Trophoblast cell (in vitro differentiated cells and primary cell): Measurements from ENCODE around the gene PRSS37.

Experiments
- DNase-seq, 2 donors: peaks; one replicate each; pipeline ENCODE4 v3.0.0-alpha.2; 2016
- H2AFZ ChIP-seq: 2 replicates; pipeline ENCODE4 v1.6.1; 2013; ENCODE audit warnings: low read length, moderate library complexity, mild to moderate bottlenecking; ENCODE audit not compliant: insufficient read depth, poor library complexity
- H2AK5ac ChIP-seq: 2 replicates; pipeline ENCODE4 v1.6.1; 2013; ENCODE audit warnings: mild to moderate bottlenecking, low read length
- H2BK120ac ChIP-seq: 2 replicates; pipeline ENCODE4 v1.6.1; 2013; ENCODE audit warnings: low read length, mild to moderate bottlenecking, moderate library complexity; ENCODE audit not compliant: insufficient read depth, poor library complexity
- H2BK12ac ChIP-seq: 2 replicates; pipeline ENCODE4 v1.6.1; 2013; ENCODE audit warnings: mild to moderate bottlenecking, low read length, moderate library complexity
- H2BK5ac ChIP-seq: 2 replicates; pipeline ENCODE4 v1.6.1; 2013; ENCODE audit warnings: low read length, low read depth, moderate library complexity, mild to moderate bottlenecking; ENCODE audit not compliant: poor library complexity
- H3K14ac ChIP-seq: 2 replicates; pipeline ENCODE4 v1.6.1; 2013; ENCODE audit warnings: mild to moderate bottlenecking, low read length
- H3K18ac ChIP-seq: 2 replicates; pipeline ENCODE4 v1.6.1; 2013; ENCODE audit warnings: mild to moderate bottlenecking, low read length
- H3K23ac ChIP-seq: 2 replicates; pipeline ENCODE4 v1.6.1; 2013; ENCODE audit warnings: low read length
- H3K27ac ChIP-seq: 2 replicates; pipeline ENCODE4 v1.5.1; 2013; ENCODE audit warnings: low read depth, mild to moderate bottlenecking, inconsistent platforms, low read length, moderate library complexity
- H3K27me3 ChIP-seq: 2 replicates; pipeline ENCODE4 v1.6.1; 2013; ENCODE audit warnings: inconsistent platforms, mild to moderate bottlenecking, low read length, moderate library complexity; ENCODE audit not compliant: insufficient read depth
- H3K36me3 ChIP-seq, 2 experiments: 1 replicate in 1 of 2; 2 replicates in 1 of 2; pipeline ENCODE4 v1.6.1; 2013; ENCODE audit warnings: low read length in 2 of 2, mild to moderate bottlenecking in 2 of 2, moderate library complexity in 1 of 2; ENCODE audit not compliant: insufficient read depth in 2 of 2, control insufficient read depth in 1 of 2
- H3K4ac ChIP-seq: 2 replicates; pipeline ENCODE4 v1.6.1; 2013; ENCODE audit warnings: low read depth, mild to moderate bottlenecking, low read length, moderate library complexity
- H3K4me1 ChIP-seq, 2 experiments: 1 replicate in 1 of 2; 2 replicates in 1 of 2; pipeline ENCODE4 v1.6.1; 2013; ENCODE audit warnings: low read length in 2 of 2, mild to moderate bottlenecking in 2 of 2, moderate library complexity in 1 of 2; ENCODE audit not compliant: insufficient read depth in 2 of 2, control insufficient read depth in 1 of 2
- H3K4me2 ChIP-seq: 2 replicates; pipeline ENCODE4 v1.6.1; 2013; ENCODE audit warnings: inconsistent platforms, mild to moderate bottlenecking, low read length, moderate library complexity
- H3K4me3 ChIP-seq: 2 replicates; pipeline ENCODE4 v1.5.1; 2013; ENCODE audit warnings: mild to moderate bottlenecking, low read depth, low read length, inconsistent platforms
- H3K79me1 ChIP-seq: one replicate; pipeline ENCODE4 v1.6.1; 2013; ENCODE audit warnings: low read length
- H3K79me2 ChIP-seq: 2 replicates; pipeline ENCODE4 v1.6.1; 2013; ENCODE audit warnings: low read length, mild to moderate bottlenecking; ENCODE audit not compliant: control insufficient read depth, insufficient read depth, poor library complexity
- H3K9ac ChIP-seq: 2 replicates; pipeline ENCODE4 v1.6.1; 2013; ENCODE audit warnings: mild to moderate bottlenecking, low read length
- H3K9me3 ChIP-seq: 2 replicates; pipeline ENCODE4 v1.6.1; 2013; ENCODE audit warnings: low read depth, mild to moderate bottlenecking, control low read depth, inconsistent platforms, low read length; ENCODE audit not compliant: insufficient read depth
- H4K12ac ChIP-seq: 2 replicates; pipeline ENCODE4 v1.6.1; 2013; ENCODE audit warnings: low read depth, mild to moderate bottlenecking, low read length, moderate library complexity
- H4K8ac ChIP-seq: 2 replicates; pipeline ENCODE4 v1.6.1; 2013; ENCODE audit warnings: low read depth, mild to moderate bottlenecking, low read length, moderate library complexity
- H4K91ac ChIP-seq: one replicate; pipeline ENCODE4 v1.6.1; 2013; ENCODE audit warnings: low read depth, mild to moderate bottlenecking, low read length, moderate library complexity
- WGBS: extraction: QIAGEN DNeasy Blood & Tissue Kit; methylation state at CpG from one replicate; pipeline ENCODE4 v1.1.7; 2013; ENCODE audit warnings: missing lambda C conversion rate; ENCODE audit not compliant: insufficient read length, insufficient coverage; ENCODE audit errors: extremely low coverage; 5-methylcytosine and 5-hydroxymethylcytosine counted together

Gene PRSS37

DNA sequence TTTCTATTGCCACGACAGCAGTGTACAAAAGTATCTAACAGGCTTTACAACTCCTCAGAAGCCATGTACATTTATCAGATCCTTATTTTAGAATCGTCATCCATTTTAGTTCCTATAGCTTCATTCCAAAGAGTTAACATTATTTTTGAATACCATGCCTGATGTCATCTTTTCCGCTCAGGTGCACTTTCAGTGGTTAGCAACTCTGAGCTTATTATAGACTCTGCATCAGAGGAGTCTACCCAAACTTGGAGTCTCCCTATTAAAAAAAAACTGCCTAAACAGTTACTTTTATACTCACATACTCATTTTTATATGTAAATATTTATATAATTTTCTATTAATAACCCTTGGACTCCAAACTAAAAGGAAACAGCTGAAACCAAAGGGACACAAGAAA is 31.6 kb upstream of the PRSS37 start:
- Histone ChIP-seq H3K18ac (no peak overlapping the region), H4K8ac (no peak overlapping the region), H4K91ac (no peak overlapping the region), H3K9me3 (peaks cover 5% of the 10 kb centered on the region), H3K4me1 (no peaks in the 10 kb centered on the region), H3K4me2 (no peak overlapping the region), H2AFZ (no peak overlapping the region), H3K27me3 (no peaks in the 10 kb centered on the region), H2BK5ac (no peak overlapping the region), H3K27ac (no peak overlapping the region), H2BK120ac (no peak overlapping the region), H3K23ac (no peak overlapping the region), H3K4me3 (no peak overlapping the region), H3K79me2 (no peaks in the 10 kb centered on the region), H3K4ac (no peak overlapping the region), H3K36me3 (no peaks in the 10 kb centered on the region), H3K9ac (no peak overlapping the region), H3K14ac (no peak overlapping the region), H3K79me1 (no peaks in the 10 kb centered on the region), H4K12ac (no peak overlapping the region), H2AK5ac (no peak overlapping the region), H2BK12ac (no peak overlapping the region)
- WGBS = no CpG with 5 or more reads among the region's 3 CpGs
- DNase-seq = no peak

- Histone ChIP-seq H3K79me2 (no peaks in the 10 kb centered on the region), H2AK5ac (no peak overlapping the region), H3K4ac (no peak overlapping the region), H3K23ac (no peak overlapping the region), H3K27me3 (no peaks in the 10 kb centered on the region), H3K79me1 (no peaks in the 10 kb centered on the region), H4K12ac (no peak overlapping the region), H3K27ac (no peak overlapping the region), H3K14ac (no peak overlapping the region), H3K36me3 (no peaks in the 10 kb centered on the region), H2BK5ac (no peak overlapping the region), H2AFZ (no peak overlapping the region), H2BK12ac (no peak overlapping the region), H3K4me1 (no peaks in the 10 kb centered on the region), H4K8ac (no peak overlapping the region), H3K18ac (no peak overlapping the region), H3K9me3 (no peaks in the 10 kb centered on the region), H3K9ac (no peak overlapping the region), H2BK120ac (no peak overlapping the region), H3K4me2 (no peak overlapping the region), H4K91ac (no peak overlapping the region), H3K4me3 (no peak overlapping the region)
- DNase-seq = no peak
- WGBS = no CpG with 5 or more reads among the region's 2 CpGs
Observed at GRCh38 chr7:141866974-141867373, 25.7 kb upstream of the PRSS37 start.

GRCh38 chr7:141864765-141865447 is 23.6 kb upstream of the PRSS37 start:
- no peaks in the 10 kb centered on the region for H3K9me3 ChIP-seq
- no CpG with 5 or more reads among the region's 2 CpGs for WGBS
- no peak overlapping the region for H3K27ac ChIP-seq
- H4K12ac ChIP-seq = no peak overlapping the region
- H3K36me3 ChIP-seq = no peaks in the 10 kb centered on the region
- no peak overlapping the region for H4K8ac ChIP-seq
- no peak overlapping the region for H4K91ac ChIP-seq
- no peak overlapping the region for H3K4me3 ChIP-seq
- DNase-seq = peak in 1 of 2 donors; percentile 37
- H2AFZ ChIP-seq = no peak overlapping the region
- H3K4ac ChIP-seq = no peak overlapping the region
- H3K23ac ChIP-seq = no peak overlapping the region
- no peak overlapping the region for H3K9ac ChIP-seq
- H3K79me2 ChIP-seq = no peaks in the 10 kb centered on the region
- H3K4me1 ChIP-seq = no peaks in the 10 kb centered on the region
- no peak overlapping the region for H3K4me2 ChIP-seq
- H3K14ac ChIP-seq = no peak overlapping the region
- H2BK5ac ChIP-seq = no peak overlapping the region
- no peak overlapping the region for H3K18ac ChIP-seq
- no peaks in the 10 kb centered on the region for H3K79me1 ChIP-seq
- H2BK120ac ChIP-seq = no peak overlapping the region
- no peaks in the 10 kb centered on the region for H3K27me3 ChIP-seq
- no peak overlapping the region for H2BK12ac ChIP-seq
- no peak overlapping the region for H2AK5ac ChIP-seq

- no peak overlapping the region for H3K4ac ChIP-seq
- no peak overlapping the region for H3K18ac ChIP-seq
- no CpG with 5 or more reads among the region's 2 CpGs for WGBS
- no peak overlapping the region for H2BK120ac ChIP-seq
- H2BK5ac ChIP-seq = no peak overlapping the region
- no peak overlapping the region for H3K9ac ChIP-seq
- no peak overlapping the region for H4K91ac ChIP-seq
- no peak overlapping the region for H4K8ac ChIP-seq
- no peak overlapping the region for H2BK12ac ChIP-seq
- no peak overlapping the region for H2AK5ac ChIP-seq
- no peaks in the 10 kb centered on the region for H3K79me1 ChIP-seq
- H3K4me3 ChIP-seq = no peak overlapping the region
- no peak overlapping the region for H3K4me2 ChIP-seq
- no peak overlapping the region for H2AFZ ChIP-seq
- no peaks in the 10 kb centered on the region for H3K79me2 ChIP-seq
- no peak for DNase-seq
- no peaks in the 10 kb centered on the region for H3K9me3 ChIP-seq
- H4K12ac ChIP-seq = no peak overlapping the region
- no peaks in the 10 kb centered on the region for H3K27me3 ChIP-seq
- no peak overlapping the region for H3K23ac ChIP-seq
- no peak overlapping the region for H3K14ac ChIP-seq
- H3K27ac ChIP-seq = no peak overlapping the region
- no peaks in the 10 kb centered on the region for H3K36me3 ChIP-seq
- H3K4me1 ChIP-seq = no peaks in the 10 kb centered on the region
Observed at GRCh38 chr7:141860207-141860606, 18.9 kb upstream of the PRSS37 start.
